T-helper 2 cell treated with Interferon-gamma antibody and Interleukin-4, amounts not matched to agents 5 μg/mL and 100 μg/mL, for 36 hours (primary cell): ENCODE data around the gene TMPRSS13.
"Not testable (repeated sequence)": the region's sequence is repeated elsewhere in the genome, so short reads cannot be mapped to it uniquely, and the experiment has no call there.

ENCODE experiments used
- DNase-seq: peaks from one replicate; pipeline ENCODE4 v3.0.0; 2021; ENCODE audit warnings: low spot score
- H3K27ac Mint-ChIP-seq: one replicate; pipeline ENCODE4 v1.8.0; 2021; ENCODE audit warnings: mild to moderate bottlenecking, mixed read lengths
- H3K27me3 Mint-ChIP-seq: one replicate; pipeline ENCODE4 v1.8.0; 2021; ENCODE audit warnings: low read depth, mixed read lengths
- H3K36me3 Mint-ChIP-seq: one replicate; pipeline ENCODE4 v1.8.0; 2021; ENCODE audit warnings: low read depth, mixed read lengths
- H3K4me1 Mint-ChIP-seq: one replicate; pipeline ENCODE4 v1.8.0; 2021; ENCODE audit warnings: low read depth, mixed read lengths
- H3K4me3 Mint-ChIP-seq: one replicate; pipeline ENCODE4 v1.8.0; 2022; ENCODE audit warnings: mild to moderate bottlenecking, moderate library complexity, mixed read lengths
- H3K9me3 Mint-ChIP-seq: one replicate; pipeline ENCODE4 v1.8.0; 2021; ENCODE audit warnings: mixed read lengths

Gene TMPRSS13

GRCh38 chr11:117930668-117931330, 1.6 kb upstream of the TMPRSS13 start:
- no peak for DNase-seq
- Mint-ChIP-seq H3K36me3 (no peaks in the 10 kb centered on the region), H3K4me3 (peak overlapping the region; percentile 73), H3K4me1 (peaks cover 44% of the 10 kb centered on the region), H3K27me3 (no peaks in the 10 kb centered on the region), H3K9me3 (no peaks in the 10 kb centered on the region), H3K27ac (peak overlapping the region; percentile 92)

- Mint-ChIP-seq H3K4me1 (peaks cover 44% of the 10 kb centered on the region), H3K27ac (peak overlapping the region; percentile 92), H3K9me3 (no peaks in the 10 kb centered on the region), H3K27me3 (no peaks in the 10 kb centered on the region), H3K36me3 (no peaks in the 10 kb centered on the region), H3K4me3 (peak overlapping the region; percentile 73)
- no peak for DNase-seq
Measured at GRCh38 chr11:117929916-117930570, 841 bp upstream of the TMPRSS13 start.

DNA sequence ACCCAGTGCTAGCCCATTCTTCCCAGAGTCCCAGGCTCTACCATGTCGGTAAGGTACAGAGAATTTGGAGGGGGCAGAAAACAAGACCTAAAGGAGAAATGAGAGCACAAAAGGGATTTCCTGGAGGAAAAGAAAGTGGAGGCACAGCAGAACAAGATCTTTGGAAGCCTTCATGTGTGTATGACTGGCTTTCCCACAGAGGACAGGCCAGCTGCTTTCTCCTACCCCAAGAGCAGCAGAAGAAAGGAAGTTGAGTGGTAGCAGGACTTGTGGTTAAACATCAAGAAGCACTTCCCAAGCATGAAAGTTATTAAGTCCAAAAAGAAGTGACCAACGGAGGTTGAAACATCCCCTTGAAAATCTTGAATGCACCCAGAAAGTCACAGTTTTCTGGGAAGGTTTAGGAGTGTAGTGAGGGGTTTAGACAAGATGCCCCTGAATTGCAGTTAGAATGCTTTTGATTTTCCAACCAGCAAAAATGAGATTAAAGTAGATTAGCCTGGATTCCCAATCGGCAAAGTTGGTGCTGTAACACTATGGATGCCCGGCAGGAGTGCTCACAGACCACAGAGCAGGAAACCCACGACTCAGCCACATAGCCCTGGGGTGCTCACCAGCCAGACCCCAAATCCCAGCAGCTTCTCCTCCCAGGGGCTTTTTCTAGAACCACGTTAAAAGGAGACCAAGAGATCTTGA, 608 bp downstream of the TMPRSS13 start:
- Mint-ChIP-seq H3K27me3 (no peaks in the 10 kb centered on the region), H3K27ac (peak overlapping the region; percentile 1), H3K36me3 (no peaks in the 10 kb centered on the region), H3K4me3 (no peak overlapping the region), H3K9me3 (no peaks in the 10 kb centered on the region), H3K4me1 (peaks cover 43% of the 10 kb centered on the region)
- no peak for DNase-seq

- H3K9me3 Mint-ChIP-seq: no peaks in the 10 kb centered on the region
- H3K27ac Mint-ChIP-seq: no peak overlapping the region
- H3K4me3 Mint-ChIP-seq: no peak overlapping the region
- peaks cover 40% of the 10 kb centered on the region for H3K4me1 Mint-ChIP-seq
- no peaks in the 10 kb centered on the region for H3K36me3 Mint-ChIP-seq
- no peaks in the 10 kb centered on the region for H3K27me3 Mint-ChIP-seq
- no peak for DNase-seq
Measured at GRCh38 chr11:117927926-117928325, 1.3 kb downstream of the TMPRSS13 start.

DNA sequence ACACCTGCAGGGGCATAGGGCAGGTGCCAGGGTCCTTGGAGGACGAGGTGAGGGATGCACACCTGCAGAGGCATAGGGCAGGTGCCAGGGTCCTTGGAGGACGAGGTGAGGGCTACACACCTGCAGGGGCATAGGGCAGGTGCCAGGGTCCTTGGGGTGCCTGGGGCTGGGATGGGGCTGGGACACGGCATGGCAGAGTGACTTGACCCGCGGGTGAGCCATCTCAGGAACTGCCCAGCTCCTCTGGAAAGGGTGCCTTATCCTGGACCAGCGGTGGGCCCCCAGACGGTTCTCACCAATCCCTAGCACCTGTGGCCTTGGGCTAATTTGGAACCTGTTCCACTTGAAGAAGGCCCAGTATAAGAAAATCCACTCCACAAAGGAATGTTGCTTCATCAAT, 3.0 kb downstream of the TMPRSS13 start:
- not testable (repeated sequence) for H3K9me3 Mint-ChIP-seq, H3K27ac Mint-ChIP-seq, H3K4me3 Mint-ChIP-seq, H3K36me3 Mint-ChIP-seq, H3K27me3 Mint-ChIP-seq, DNase-seq
- H3K4me1 Mint-ChIP-seq: peaks cover 27% of the 10 kb centered on the region

DNA sequence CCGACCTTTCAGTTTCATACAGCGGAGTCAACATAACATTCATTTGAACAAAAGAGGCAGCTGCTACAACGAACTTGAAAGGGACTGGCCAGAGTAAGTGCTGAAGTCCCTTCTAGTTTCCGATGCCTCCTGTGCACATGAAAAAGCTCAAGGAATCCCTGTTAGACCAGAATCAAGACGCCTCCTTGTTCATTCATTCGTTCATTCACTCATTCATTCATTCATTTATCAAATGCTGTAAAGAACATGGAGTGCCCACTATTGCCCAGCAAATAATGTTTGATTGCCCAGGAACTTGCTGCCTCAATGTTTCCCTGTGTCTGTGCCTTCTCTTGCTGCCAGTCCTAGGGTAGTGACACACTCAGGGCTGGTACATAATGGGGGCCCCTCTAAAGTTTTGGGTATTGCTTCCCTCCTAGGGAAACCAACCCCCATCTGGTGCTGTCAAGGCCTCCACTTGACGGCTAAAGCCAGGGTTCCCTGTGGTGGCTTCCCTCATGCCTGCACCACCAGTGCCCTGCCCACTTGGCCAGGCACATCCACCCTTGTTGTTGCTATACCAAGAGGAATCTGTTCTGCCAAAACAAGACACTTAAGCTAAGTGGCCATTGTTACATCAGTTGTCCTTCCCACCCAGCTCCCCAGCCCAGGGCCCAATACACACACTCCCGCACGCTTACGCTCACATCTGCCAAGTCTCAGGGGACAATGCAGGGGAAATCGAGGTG, 3.8 kb downstream of the TMPRSS13 start:
- no peak overlapping the region for H3K4me3 Mint-ChIP-seq
- H3K36me3 Mint-ChIP-seq: no peaks in the 10 kb centered on the region
- no peak overlapping the region for H3K27ac Mint-ChIP-seq
- H3K27me3 Mint-ChIP-seq: no peaks in the 10 kb centered on the region
- H3K9me3 Mint-ChIP-seq: no peaks in the 10 kb centered on the region
- DNase-seq: no peak
- peaks cover 19% of the 10 kb centered on the region for H3K4me1 Mint-ChIP-seq

DNA sequence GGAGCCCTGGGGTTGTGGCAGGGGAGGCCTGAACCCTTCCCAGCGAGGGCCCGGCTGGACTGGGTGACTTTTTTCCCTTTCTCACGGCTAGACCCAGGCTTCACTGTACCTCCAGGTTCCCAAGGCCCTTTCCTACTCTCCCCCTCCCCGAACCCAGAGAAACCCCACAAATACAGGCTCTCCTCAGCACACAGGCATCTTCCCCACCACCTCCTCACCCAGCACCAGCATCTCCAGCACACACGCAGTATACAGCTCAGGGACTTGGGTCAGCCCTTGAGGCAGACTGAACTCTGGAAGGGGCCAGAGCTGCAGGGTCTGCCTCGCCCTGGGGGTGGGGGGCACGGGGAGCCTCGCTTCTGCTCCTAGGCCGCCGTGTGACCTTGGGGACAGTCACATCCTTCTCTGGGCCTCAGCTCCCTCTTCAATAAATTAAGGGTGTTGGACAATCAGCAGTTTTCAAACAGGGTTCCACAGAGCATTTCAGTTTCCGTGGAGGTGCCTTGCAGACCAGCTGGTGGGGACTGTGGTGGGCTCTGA, 4.5 kb downstream of the TMPRSS13 start:
- Mint-ChIP-seq H3K4me1 (peaks cover 15% of the 10 kb centered on the region), H3K27me3 (no peaks in the 10 kb centered on the region), H3K9me3 (no peaks in the 10 kb centered on the region), H3K4me3 (no peak overlapping the region), H3K36me3 (no peaks in the 10 kb centered on the region), H3K27ac (no peak overlapping the region)
- DNase-seq: no peak

DNA sequence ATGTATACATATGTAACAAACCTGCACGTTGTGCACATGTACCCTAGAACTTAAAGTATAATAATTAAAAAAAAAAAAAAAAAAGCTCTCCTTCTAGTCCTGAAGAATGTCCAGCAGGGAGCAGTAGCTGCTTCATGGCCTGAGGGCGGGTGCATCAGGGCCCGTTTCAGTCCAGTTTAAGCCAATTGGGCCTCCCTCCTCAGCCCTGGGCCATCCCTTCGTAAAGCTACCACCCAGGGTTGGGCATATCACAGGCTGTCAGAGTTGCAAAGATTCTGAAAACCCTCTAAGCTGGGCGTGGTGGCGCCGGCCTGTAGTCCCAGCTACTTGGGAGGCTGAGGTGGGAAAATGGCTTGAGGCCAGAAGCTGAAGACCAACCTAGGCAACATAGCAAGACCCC, 5.4 kb downstream of the TMPRSS13 start:
- H3K4me1 Mint-ChIP-seq: peaks cover 16% of the 10 kb centered on the region
- DNase-seq: no peak
- H3K36me3 Mint-ChIP-seq: no peaks in the 10 kb centered on the region
- no peaks in the 10 kb centered on the region for H3K27me3 Mint-ChIP-seq
- no peaks in the 10 kb centered on the region for H3K9me3 Mint-ChIP-seq
- H3K27ac Mint-ChIP-seq: no peak overlapping the region
- H3K4me3 Mint-ChIP-seq: no peak overlapping the region

- Mint-ChIP-seq H3K36me3 (no peaks in the 10 kb centered on the region), H3K4me1 (peaks cover 11% of the 10 kb centered on the region), H3K9me3 (no peaks in the 10 kb centered on the region), H3K27me3 (no peaks in the 10 kb centered on the region), H3K4me3 (no peak overlapping the region), H3K27ac (no peak overlapping the region)
- no peak for DNase-seq
Measured at GRCh38 chr11:117923275-117923674, 5.9 kb downstream of the TMPRSS13 start.

GRCh38 chr11:117921893-117922292, 7.3 kb downstream of the TMPRSS13 start:
- Mint-ChIP-seq H3K4me3 (no peak overlapping the region), H3K27ac (no peak overlapping the region), H3K27me3 (no peaks in the 10 kb centered on the region), H3K9me3 (no peaks in the 10 kb centered on the region), H3K36me3 (no peaks in the 10 kb centered on the region), H3K4me1 (peaks cover 6% of the 10 kb centered on the region)
- no peak for DNase-seq

GRCh38 chr11:117921456-117921855, 7.7 kb downstream of the TMPRSS13 start:
- H3K4me3 Mint-ChIP-seq: no peak overlapping the region
- H3K27me3 Mint-ChIP-seq: no peaks in the 10 kb centered on the region
- no peaks in the 10 kb centered on the region for H3K9me3 Mint-ChIP-seq
- no peak overlapping the region for H3K27ac Mint-ChIP-seq
- DNase-seq: no peak
- no peaks in the 10 kb centered on the region for H3K36me3 Mint-ChIP-seq
- H3K4me1 Mint-ChIP-seq: peaks cover 6% of the 10 kb centered on the region

GRCh38 chr11:117919781-117920221, 9.4 kb downstream of the TMPRSS13 start:
- peaks cover 6% of the 10 kb centered on the region for H3K4me1 Mint-ChIP-seq
- no peak overlapping the region for H3K4me3 Mint-ChIP-seq
- H3K27ac Mint-ChIP-seq: no peak overlapping the region

GRCh38 chr11:117919341-117919740, 9.9 kb downstream of the TMPRSS13 start:
- Mint-ChIP-seq H3K9me3 (no peaks in the 10 kb centered on the region), H3K4me3 (no peak overlapping the region), H3K36me3 (no peaks in the 10 kb centered on the region), H3K27ac (no peak overlapping the region), H3K4me1 (peaks cover 6% of the 10 kb centered on the region), H3K27me3 (no peaks in the 10 kb centered on the region)
- DNase-seq: no peak

More at GRCh38 chr11:117919781-117920221, 9.4 kb downstream of the TMPRSS13 start:
- Mint-ChIP-seq H3K27me3 (no peaks in the 10 kb centered on the region), H3K9me3 (no peaks in the 10 kb centered on the region), H3K36me3 (no peaks in the 10 kb centered on the region)
- peak; percentile 29 for DNase-seq
